ENCODE measurements around the gene FRY. TPM values are rescaled to one million over a fixed set of nuclear protein-coding genes. Genes with fewer than 3 reads are reported as not detected.

FRY gene
- total and polyA plus RNA-seq, 2 of the 13 experiments (the other 11 are each of a cell fraction or from before 2014, with no cell fraction given) = 8.2 to 13.1 TPM

DNA sequence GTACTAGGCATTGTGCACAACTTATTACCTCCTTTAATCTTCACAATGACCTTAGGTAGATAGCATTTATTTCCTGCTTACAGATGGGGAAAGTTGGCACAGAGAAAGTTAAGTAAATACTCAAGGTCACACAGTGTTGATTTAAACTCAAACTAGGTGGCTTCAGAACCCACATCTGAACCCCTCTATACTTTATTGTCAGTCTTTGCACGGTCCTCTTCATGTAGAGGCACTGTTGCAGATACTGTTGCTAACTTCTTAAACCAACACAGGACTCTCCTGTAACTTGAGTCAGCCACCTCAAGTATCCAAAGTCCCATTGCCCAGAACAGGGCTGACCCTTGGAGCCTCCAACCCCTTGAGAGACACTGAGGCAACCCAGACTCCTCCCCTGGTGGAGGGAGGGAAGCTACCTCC, 48.8 kb downstream of the FRY start (continued):
- TF ChIP-seq, protein P1, sequence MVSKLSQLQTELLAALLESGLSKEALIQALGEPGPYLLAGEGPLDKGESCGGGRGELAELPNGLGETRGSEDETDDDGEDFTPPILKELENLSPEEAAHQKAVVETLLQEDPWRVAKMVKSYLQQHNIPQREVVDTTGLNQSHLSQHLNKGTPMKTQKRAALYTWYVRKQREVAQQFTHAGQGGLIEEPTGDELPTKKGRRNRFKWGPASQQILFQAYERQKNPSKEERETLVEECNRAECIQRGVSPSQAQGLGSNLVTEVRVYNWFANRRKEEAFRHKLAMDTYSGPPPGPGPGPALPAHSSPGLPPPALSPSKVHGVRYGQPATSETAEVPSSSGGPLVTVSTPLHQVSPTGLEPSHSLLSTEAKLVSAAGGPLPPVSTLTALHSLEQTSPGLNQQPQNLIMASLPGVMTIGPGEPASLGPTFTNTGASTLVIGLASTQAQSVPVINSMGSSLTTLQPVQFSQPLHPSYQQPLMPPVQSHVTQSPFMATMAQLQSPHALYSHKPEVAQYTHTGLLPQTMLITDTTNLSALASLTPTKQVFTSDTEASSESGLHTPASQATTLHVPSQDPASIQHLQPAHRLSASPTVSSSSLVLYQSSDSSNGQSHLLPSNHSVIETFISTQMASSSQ (IDR thresholded peaks at IDR 0.05; ENCODE audit: low read depth) = 0 out of 2 replicates have a peak, but pooled peaks have one; percentile 54
- TF ChIP-seq, protein P1 (CRISPR knock-in tag; IDR thresholded peaks at IDR 0.05; ENCODE audit: borderline replicate concordance) = no peak; the same call in 1 of the 2 replicates
- TF ChIP-seq DPF2 (CRISPR knock-in tag; IDR thresholded peaks at IDR 0.05; ENCODE audit: borderline replicate concordance, low read depth) (0 out of 2 replicates have a peak, but pooled peaks have one; percentile 20), SOX13 (IDR thresholded peaks at IDR 0.05) (peak; percentile 60), SOX13 (CRISPR knock-in tag; conservative IDR thresholded peaks at IDR 0.05 in 1 of 2, IDR thresholded peaks at IDR 0.05 in 1 of 2) (peak in 1 of 2 experiments; percentile 90; a peak in 2 of 4 replicates), ZFP36 (IDR thresholded peaks at IDR 0.05; ENCODE audit: borderline replicate concordance, low read depth, low read length, partially characterized antibody) (no peak), ZC3H13 (CRISPR knock-in tag; IDR thresholded peaks at IDR 0.05) (no peak), ZNF597 (CRISPR knock-in tag; IDR thresholded peaks at IDR 0.05) (no peak), MED8 (CRISPR knock-in tag; IDR thresholded peaks at IDR 0.05; ENCODE audit: insufficient replicate concordance) (peak; percentile 42), SAP130 (CRISPR knock-in tag; IDR thresholded peaks at IDR 0.05; ENCODE audit: low read depth) (peak; percentile 53), MEF2D (CRISPR knock-in tag; IDR thresholded peaks at IDR 0.05) (no peak), EP300 (IDR thresholded peaks at IDR 0.05; ENCODE audit: low read depth in 2 of 2, low read length in 2 of 2) (peak in 1 of 2 experiments; percentile 91; a peak in 2 of 4 replicates), EP300 (CRISPR knock-in tag; IDR thresholded peaks at IDR 0.05; ENCODE audit: borderline replicate concordance) (peak; percentile 83), ZNF335 (CRISPR knock-in tag; IDR thresholded peaks at IDR 0.05) (no peak), NKX3-1 (CRISPR knock-in tag; IDR thresholded peaks at IDR 0.05) (0 out of 2 replicates have a peak, but pooled peaks have one; percentile 57), ZNF563 (CRISPR knock-in tag; IDR thresholded peaks at IDR 0.05) (no peak), ZNF788 (CRISPR knock-in tag; IDR thresholded peaks at IDR 0.05; ENCODE audit: borderline replicate concordance) (no peak), SATB2 (CRISPR knock-in tag; IDR thresholded peaks at IDR 0.05) (0 out of 2 replicates have a peak, but pooled peaks have one; percentile 44), ZNF343 (CRISPR knock-in tag; IDR thresholded peaks at IDR 0.05) (no peak), CBX2 (IDR thresholded peaks at IDR 0.05; ENCODE audit: low read depth, low read length) (no peak), CBX2 (CRISPR knock-in tag; IDR thresholded peaks at IDR 0.05; ENCODE audit: low read depth) (no peak), ZNF331 (CRISPR knock-in tag; IDR thresholded peaks at IDR 0.05) (peak; percentile 66), BCL6 (CRISPR knock-in tag; IDR thresholded peaks at IDR 0.05) (peak; percentile 61), IRF2 (CRISPR knock-in tag; IDR thresholded peaks at IDR 0.05) (0 out of 2 replicates have a peak, but pooled peaks have one; percentile 19)

All from HepG2 (cell line).